ENCODE measurements around the gene CARMIL1.

The CARMIL1 gene

GRCh38 chr6:25620391-25620790, 341.2 kb downstream of the CARMIL1 start:
- H3K9me3 ChIP-seq (ENCODE audit: insufficient read depth, low read depth, low read length) = no peaks in the 10 kb centered on the region
- no peak overlapping the region for H3K27ac ChIP-seq (ENCODE audit: low read depth, low read length)
- peaks cover 7% of the 10 kb centered on the region; the same call in 1 of the 2 replicates for H3K4me1 ChIP-seq (ENCODE audit: insufficient read depth, low read length)
- 100% methylated on average over 2 of the region's 2 CpGs for WGBS
- H3K27me3 ChIP-seq (ENCODE audit: insufficient read depth, low read length) = no peaks in the 10 kb centered on the region
- no peak overlapping the region for H3K4me3 ChIP-seq (ENCODE audit: low read length)
- no peak overlapping the region for H3K9ac ChIP-seq (ENCODE audit: low read depth, low read length)
- peaks cover 5% of the 10 kb centered on the region; the same call in 1 of the 2 replicates for H3K36me3 ChIP-seq (ENCODE audit: insufficient read depth, low read length)

- peaks cover 5% of the 10 kb centered on the region; the same call in 1 of the 2 replicates for H3K36me3 ChIP-seq (ENCODE audit: insufficient read depth, low read length)
- WGBS = 86% methylated on average over 1 of the region's 1 CpG
- H3K9me3 ChIP-seq (ENCODE audit: insufficient read depth, low read depth, low read length) = no peaks in the 10 kb centered on the region
- no peaks in the 10 kb centered on the region for H3K27me3 ChIP-seq (ENCODE audit: insufficient read depth, low read length)
- peaks cover 12% of the 10 kb centered on the region for H3K4me1 ChIP-seq (ENCODE audit: insufficient read depth, low read length)
- no peak overlapping the region for H3K9ac ChIP-seq (ENCODE audit: low read depth, low read length)
- no peak overlapping the region for H3K4me3 ChIP-seq (ENCODE audit: low read length)
- H3K27ac ChIP-seq (ENCODE audit: low read depth, low read length) = no peak overlapping the region
These were observed 343.9 kb downstream of the CARMIL1 start for GRCh38 chr6:25623065-25623464.

- no peaks in the 10 kb centered on the region for H3K9me3 ChIP-seq (ENCODE audit: insufficient read depth, low read depth, low read length)
- H3K4me3 ChIP-seq (ENCODE audit: low read length) = no peak overlapping the region
- peaks cover 5% of the 10 kb centered on the region; the same call in 1 of the 2 replicates for H3K36me3 ChIP-seq (ENCODE audit: insufficient read depth, low read length)
- H3K27ac ChIP-seq (ENCODE audit: low read depth, low read length) = no peak overlapping the region
- peaks cover 15% of the 10 kb centered on the region for H3K4me1 ChIP-seq (ENCODE audit: insufficient read depth, low read length)
- H3K9ac ChIP-seq (ENCODE audit: low read depth, low read length) = no peak overlapping the region
- WGBS = 92% methylated on average over 1 of the region's 1 CpG
- H3K27me3 ChIP-seq (ENCODE audit: insufficient read depth, low read length) = no peaks in the 10 kb centered on the region
These were observed 344.7 kb downstream of the CARMIL1 start for GRCh38 chr6:25623879-25624278.

GRCh38 chr6:25627001-25627400, 347.8 kb downstream of the CARMIL1 start:
- no peaks in the 10 kb centered on the region for H3K36me3 ChIP-seq (ENCODE audit: insufficient read depth, low read length)
- H3K4me3 ChIP-seq (ENCODE audit: low read length) = no peak overlapping the region
- H3K27me3 ChIP-seq (ENCODE audit: insufficient read depth, low read length) = no peaks in the 10 kb centered on the region
- H3K4me1 ChIP-seq (ENCODE audit: insufficient read depth, low read length) = peaks cover 22% of the 10 kb centered on the region
- no peak overlapping the region for H3K9ac ChIP-seq (ENCODE audit: low read depth, low read length)
- no peaks in the 10 kb centered on the region for H3K9me3 ChIP-seq (ENCODE audit: insufficient read depth, low read depth, low read length)
- WGBS = 54% methylated on average over 3 of the region's 3 CpGs
- H3K27ac ChIP-seq (ENCODE audit: low read depth, low read length) = no peak overlapping the region

GRCh38 chr6:25628471-25629197, 349.5 kb downstream of the CARMIL1 start:
- Histone ChIP-seq H3K27me3 (ENCODE audit: insufficient read depth, low read length) (no peaks in the 10 kb centered on the region), H3K9ac (ENCODE audit: low read depth, low read length) (no peak overlapping the region), H3K27ac (ENCODE audit: low read depth, low read length) (no peak overlapping the region), H3K36me3 (ENCODE audit: insufficient read depth, low read length) (no peaks in the 10 kb centered on the region), H3K9me3 (ENCODE audit: insufficient read depth, low read depth, low read length) (no peaks in the 10 kb centered on the region), H3K4me1 (ENCODE audit: insufficient read depth, low read length) (peaks cover 16% of the 10 kb centered on the region), H3K4me3 (ENCODE audit: low read length) (no peak overlapping the region)
- 89% methylated on average over 4 of the region's 4 CpGs for WGBS

- Histone ChIP-seq H3K4me1 (ENCODE audit: insufficient read depth, low read length) (peaks cover 15% of the 10 kb centered on the region), H3K4me3 (ENCODE audit: low read length) (no peak overlapping the region), H3K9me3 (ENCODE audit: insufficient read depth, low read depth, low read length) (no peaks in the 10 kb centered on the region), H3K27ac (ENCODE audit: low read depth, low read length) (no peak overlapping the region), H3K27me3 (ENCODE audit: insufficient read depth, low read length) (no peaks in the 10 kb centered on the region), H3K9ac (ENCODE audit: low read depth, low read length) (no peak overlapping the region), H3K36me3 (ENCODE audit: insufficient read depth, low read length) (no peaks in the 10 kb centered on the region)
- 83% methylated on average over 4 of the region's 4 CpGs for WGBS
These were observed 350.0 kb downstream of the CARMIL1 start for GRCh38 chr6:25629198-25629576.

GRCh38 chr6:25630508-25631278, 351.5 kb downstream of the CARMIL1 start:
- Histone ChIP-seq H3K4me1 (ENCODE audit: insufficient read depth, low read length) (peaks cover 15% of the 10 kb centered on the region), H3K9ac (ENCODE audit: low read depth, low read length) (no peak overlapping the region), H3K27me3 (ENCODE audit: insufficient read depth, low read length) (no peaks in the 10 kb centered on the region; the same call in 1 of the 2 replicates), H3K27ac (ENCODE audit: low read depth, low read length) (no peak overlapping the region), H3K9me3 (ENCODE audit: insufficient read depth, low read depth, low read length) (no peaks in the 10 kb centered on the region), H3K4me3 (ENCODE audit: low read length) (no peak overlapping the region), H3K36me3 (ENCODE audit: insufficient read depth, low read length) (no peaks in the 10 kb centered on the region)
- WGBS = 80% methylated on average over 3 of the region's 4 CpGs

- Histone ChIP-seq H3K9me3 (ENCODE audit: insufficient read depth, low read depth, low read length) (no peaks in the 10 kb centered on the region), H3K36me3 (ENCODE audit: insufficient read depth, low read length) (no peaks in the 10 kb centered on the region), H3K27ac (ENCODE audit: low read depth, low read length) (no peak overlapping the region), H3K4me3 (ENCODE audit: low read length) (no peak overlapping the region), H3K9ac (ENCODE audit: low read depth, low read length) (no peak overlapping the region), H3K4me1 (ENCODE audit: insufficient read depth, low read length) (peaks cover 3% of the 10 kb centered on the region; the same call in 1 of the 2 replicates), H3K27me3 (ENCODE audit: insufficient read depth, low read length) (peaks cover 4% of the 10 kb centered on the region; the same call in 1 of the 2 replicates)
- 90% methylated on average over 2 of the region's 2 CpGs for WGBS
These were observed 356.7 kb downstream of the CARMIL1 start for GRCh38 chr6:25635886-25636317.

GRCh38 chr6:25637211-25637610, 358.0 kb downstream of the CARMIL1 start:
- H3K27me3 ChIP-seq (ENCODE audit: insufficient read depth, low read length) = peaks cover 15% of the 10 kb centered on the region
- no peak overlapping the region for H3K4me3 ChIP-seq (ENCODE audit: low read length)
- H3K4me1 ChIP-seq (ENCODE audit: insufficient read depth, low read length) = no peaks in the 10 kb centered on the region; the same call in 1 of the 2 replicates
- no peak overlapping the region for H3K9ac ChIP-seq (ENCODE audit: low read depth, low read length)
- no peaks in the 10 kb centered on the region for H3K36me3 ChIP-seq (ENCODE audit: insufficient read depth, low read length)
- no CpG with 5 or more reads among the region's 1 CpG for WGBS
- H3K9me3 ChIP-seq (ENCODE audit: insufficient read depth, low read depth, low read length) = no peaks in the 10 kb centered on the region
- H3K27ac ChIP-seq (ENCODE audit: low read depth, low read length) = no peak overlapping the region

GRCh38 chr6:25637960-25638434, 358.8 kb downstream of the CARMIL1 start:
- WGBS = 67% methylated on average over 4 of the region's 4 CpGs

GRCh38 chr6:25639653-25640052, 360.5 kb downstream of the CARMIL1 start:
- Histone ChIP-seq H3K27ac (ENCODE audit: low read depth, low read length) (no peak overlapping the region), H3K27me3 (ENCODE audit: insufficient read depth, low read length) (peaks cover 20% of the 10 kb centered on the region), H3K36me3 (ENCODE audit: insufficient read depth, low read length) (no peaks in the 10 kb centered on the region), H3K9ac (ENCODE audit: low read depth, low read length) (no peak overlapping the region), H3K9me3 (ENCODE audit: insufficient read depth, low read depth, low read length) (no peaks in the 10 kb centered on the region), H3K4me3 (ENCODE audit: low read length) (no peak overlapping the region), H3K4me1 (ENCODE audit: insufficient read depth, low read length) (no peaks in the 10 kb centered on the region; the same call in 1 of the 2 replicates)
- WGBS = 94% methylated on average over 4 of the region's 4 CpGs

More at GRCh38 chr6:25637960-25638434, 358.8 kb downstream of the CARMIL1 start:
- Histone ChIP-seq H3K4me3 (ENCODE audit: low read length) (no peak overlapping the region), H3K36me3 (ENCODE audit: insufficient read depth, low read length) (no peaks in the 10 kb centered on the region), H3K4me1 (ENCODE audit: insufficient read depth, low read length) (no peaks in the 10 kb centered on the region; the same call in 1 of the 2 replicates), H3K27me3 (ENCODE audit: insufficient read depth, low read length) (peaks cover 17% of the 10 kb centered on the region), H3K27ac (ENCODE audit: low read depth, low read length) (no peak overlapping the region), H3K9ac (ENCODE audit: low read depth, low read length) (no peak overlapping the region), H3K9me3 (ENCODE audit: insufficient read depth, low read depth, low read length) (no peaks in the 10 kb centered on the region)
